Measurements from ENCODE around the gene FAM186B.

GRCh38 chr12:49641748-49642369 is 36.4 kb upstream of the FAM186B start:
- TF ChIP-seq POLR2AphosphoS5 (IDR thresholded peaks at IDR 0.05; ENCODE audit: low read depth, low read length), result no peak
- no peak for TF ChIP-seq SMC3 (IDR thresholded peaks at IDR 0.05; ENCODE audit: low read depth, low read length)
- no peak for TF ChIP-seq ELF1 (IDR thresholded peaks at IDR 0.05)
- TF ChIP-seq MAX (IDR thresholded peaks at IDR 0.05; ENCODE audit: low read depth), result no peak
- TF ChIP-seq RAD21 (IDR thresholded peaks at IDR 0.05; ENCODE audit: low read length), result no peak
